Hepatocyte (in vitro differentiated cells): ENCODE results near the gene SERPINF2. TPM values are rescaled to one million over a fixed set of nuclear protein-coding genes. Genes with fewer than 3 reads are reported as not detected.
A peak's percentile ranks its signal among the peaks of the same experiment; 100 is the strongest.
"Not testable (repeated sequence)": the region's sequence is repeated elsewhere in the genome, so short reads cannot be mapped to it uniquely, and the experiment has no call there.

Source experiments
- DNase-seq: peaks from one replicate; pipeline ENCODE4 v3.0.0-alpha.2; 2016; ENCODE audit warnings: low spot score
- H2AFZ ChIP-seq: fragments of 200-600 bp; sonication (generic); 2 replicates; pipeline ENCODE4 v1.6.0; 2016; ENCODE audit warnings: antibody characterized with exemption, mild to moderate bottlenecking
- H3K27ac ChIP-seq: fragments of 200-600 bp; sonication (generic); 2 replicates; pipeline ENCODE4 v1.5.1; 2016; ENCODE audit warnings: mild to moderate bottlenecking
- H3K27me3 ChIP-seq: fragments of 200-600 bp; sonication (generic); 2 replicates; pipeline ENCODE4 v1.6.1; 2016
- H3K36me3 ChIP-seq: fragments of 200-600 bp; sonication (generic); replicated peaks from 2 replicates; pipeline ENCODE4 v1.5.1; 2016; ENCODE audit warnings: low read depth; ENCODE audit not compliant: insufficient read depth
- H3K4me1 ChIP-seq: fragments of 200-600 bp; sonication (generic); 2 replicates; pipeline ENCODE4 v1.5.1; 2016; ENCODE audit warnings: mild to moderate bottlenecking, moderate library complexity; ENCODE audit not compliant: insufficient read depth
- H3K4me2 ChIP-seq: fragments of 200-600 bp; sonication (generic); 2 replicates; pipeline ENCODE4 v1.6.0; 2016
- H3K4me3 ChIP-seq: fragments of 200-600 bp; sonication (generic); 2 replicates; pipeline ENCODE4 v1.5.1; 2016; ENCODE audit warnings: mild to moderate bottlenecking
- H3K79me2 ChIP-seq: fragments of 200-600 bp; sonication (generic); 2 replicates; pipeline ENCODE4 v1.6.0; 2017; ENCODE audit warnings: mild to moderate bottlenecking
- H3K9me2 ChIP-seq: fragments of 200-600 bp; sonication (generic); replicated peaks from 2 replicates; pipeline ENCODE4 v1.6.0; 2017; ENCODE audit warnings: mild to moderate bottlenecking; ENCODE audit not compliant: insufficient read depth
- H3K9me3 ChIP-seq: fragments of 200-600 bp; sonication (generic); 2 replicates; pipeline ENCODE4 v1.5.1; 2016; ENCODE audit warnings: low read depth, mild to moderate bottlenecking
- H4K20me1 ChIP-seq: fragments of 200-600 bp; sonication (generic); 2 replicates; pipeline ENCODE4 v1.6.0; 2016; ENCODE audit warnings: mild to moderate bottlenecking; ENCODE audit not compliant: insufficient read depth, poor library complexity, severe bottlenecking
- EZH2 ChIP-seq: fragments of 200-600 bp; sonication (generic); IDR thresholded peaks from 2 replicates; pipeline ENCODE4 v1.6.1; 2016; ENCODE audit warnings: antibody characterized with exemption, mild to moderate bottlenecking, borderline replicate concordance
- EZH2phosphoT487 ChIP-seq: fragments of 200-600 bp; sonication (generic); IDR thresholded peaks from one replicate; pipeline ENCODE4 v1.6.1; 2018; ENCODE audit warnings: antibody characterized with exemption, mild to moderate bottlenecking, low read depth, moderate library complexity; ENCODE audit not compliant: unreplicated experiment, severe bottlenecking
- WGBS: methylation state at CpG from one replicate; pipeline ENCODE4 v1.1.6; 2016; ENCODE audit warnings: low lambda C conversion rate; ENCODE audit errors: missing lambda C conversion rate; 5-methylcytosine and 5-hydroxymethylcytosine counted together
- polyA plus RNA-seq: library from polyadenylated mRNA; unstranded; fragments of >200 nt; fragmentation: Nextera tagmentation; extraction: Ambion mirVana; gene quantifications from 2 replicates; pipeline ENCODE4 v1.2.1, GENCODE V29; 2016
- total RNA-seq: library from RNA; depleted of rRNA; stranded (reverse); fragments of >200 nt; gene quantifications from 2 replicates; pipeline ENCODE4 v1.2.3, GENCODE V29; 2014
- TF ChIP-seq, protein P1 (sequence below): fragments of 200-600 bp; sonication (generic); IDR thresholded peaks from 2 replicates; pipeline ENCODE4 v1.5.1; 2016; ENCODE audit warnings: antibody characterized with exemption, mild to moderate bottlenecking; ENCODE audit not compliant: poor library complexity

The SERPINF2 gene
- total and polyA plus RNA-seq, 2 experiments from 2014 or later: 127 to 164 TPM

DNA sequence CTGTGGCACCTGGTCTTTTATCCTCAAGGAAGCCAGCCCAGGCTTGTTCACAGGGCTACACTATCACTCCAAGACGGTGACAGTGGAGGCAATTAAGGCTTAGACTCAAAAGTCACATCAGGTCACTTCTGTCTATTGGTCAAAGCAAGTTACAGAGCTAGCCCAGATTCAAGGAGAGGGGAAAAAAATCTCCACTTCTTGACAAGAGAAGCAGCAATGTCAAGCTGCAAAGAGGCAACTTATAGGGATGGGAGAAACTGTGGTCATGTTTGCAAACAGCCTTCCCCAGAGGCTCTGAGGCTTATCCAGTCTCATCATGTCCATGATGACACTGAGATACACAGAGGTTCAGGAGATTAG lies 50.8 kb downstream of the SERPINF2 start:
- Histone ChIP-seq H3K4me1 (peaks cover under 1% of the 10 kb centered on the region), H3K4me2 (no peak overlapping the region), H3K79me2 (peaks cover 3% of the 10 kb centered on the region), H3K36me3 (no peaks in the 10 kb centered on the region), H3K27ac (no peak overlapping the region), H3K4me3 (no peak overlapping the region), H3K9me3 (no peaks in the 10 kb centered on the region), H4K20me1 (no peaks in the 10 kb centered on the region), H2AFZ (no peak overlapping the region), H3K27me3 (no peaks in the 10 kb centered on the region), H3K9me2 (no peaks in the 10 kb centered on the region)
- DNase-seq: no peak
- TF ChIP-seq EZH2phosphoT487: no peak
- no peak for TF ChIP-seq EZH2
- TF ChIP-seq, protein P1, sequence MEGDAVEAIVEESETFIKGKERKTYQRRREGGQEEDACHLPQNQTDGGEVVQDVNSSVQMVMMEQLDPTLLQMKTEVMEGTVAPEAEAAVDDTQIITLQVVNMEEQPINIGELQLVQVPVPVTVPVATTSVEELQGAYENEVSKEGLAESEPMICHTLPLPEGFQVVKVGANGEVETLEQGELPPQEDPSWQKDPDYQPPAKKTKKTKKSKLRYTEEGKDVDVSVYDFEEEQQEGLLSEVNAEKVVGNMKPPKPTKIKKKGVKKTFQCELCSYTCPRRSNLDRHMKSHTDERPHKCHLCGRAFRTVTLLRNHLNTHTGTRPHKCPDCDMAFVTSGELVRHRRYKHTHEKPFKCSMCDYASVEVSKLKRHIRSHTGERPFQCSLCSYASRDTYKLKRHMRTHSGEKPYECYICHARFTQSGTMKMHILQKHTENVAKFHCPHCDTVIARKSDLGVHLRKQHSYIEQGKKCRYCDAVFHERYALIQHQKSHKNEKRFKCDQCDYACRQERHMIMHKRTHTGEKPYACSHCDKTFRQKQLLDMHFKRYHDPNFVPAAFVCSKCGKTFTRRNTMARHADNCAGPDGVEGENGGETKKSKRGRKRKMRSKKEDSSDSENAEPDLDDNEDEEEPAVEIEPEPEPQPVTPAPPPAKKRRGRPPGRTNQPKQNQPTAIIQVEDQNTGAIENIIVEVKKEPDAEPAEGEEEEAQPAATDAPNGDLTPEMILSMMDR: no peak
- WGBS: 17% methylated on average over 1 of the region's 1 CpG

DNA sequence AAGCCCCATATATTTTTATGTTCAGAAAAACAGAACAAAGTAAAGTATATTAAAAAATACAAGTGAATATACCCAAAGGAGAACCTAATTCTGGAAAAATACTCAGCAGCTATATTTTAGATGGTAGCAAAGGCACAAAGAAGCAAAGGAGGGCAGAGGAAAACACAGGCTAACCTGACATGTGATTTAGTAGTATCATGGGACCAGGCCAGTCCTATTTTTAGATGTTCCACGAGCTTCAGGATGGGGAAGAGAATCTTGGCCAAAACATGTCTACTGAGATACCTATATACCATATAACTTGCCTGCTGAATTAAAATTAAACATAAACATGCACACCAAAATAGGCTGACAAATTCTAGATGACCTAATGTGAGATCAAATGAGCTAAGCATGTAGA lies 54.1 kb downstream of the SERPINF2 start:
- no peaks in the 10 kb centered on the region for H3K27me3 ChIP-seq

DNA sequence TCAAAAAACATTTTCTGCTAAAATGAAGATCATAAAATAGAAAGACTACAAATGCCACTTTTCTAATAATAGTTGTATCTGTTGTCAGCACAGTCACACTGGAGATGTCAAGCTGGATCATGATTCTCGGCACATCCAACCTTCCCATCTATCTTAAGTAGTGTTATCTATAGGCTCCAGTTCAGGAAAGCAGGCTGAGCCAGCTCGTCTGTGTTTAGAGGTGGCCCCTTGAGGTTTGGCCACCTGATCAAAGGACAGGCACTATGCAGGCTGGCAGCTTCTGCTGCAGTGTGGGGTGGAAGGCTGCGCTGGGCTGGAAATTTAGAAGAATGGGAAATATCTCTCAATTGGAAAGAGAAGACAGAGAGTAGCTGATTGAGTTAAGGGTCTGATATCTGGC lies 54.7 kb downstream of the SERPINF2 start:
- TF ChIP-seq, protein P1: no peak
- TF ChIP-seq EZH2phosphoT487 (no peak), EZH2 (no peak)
- H3K27me3 ChIP-seq: no peaks in the 10 kb centered on the region
- DNase-seq: no peak
- H3K79me2 ChIP-seq: peaks cover 6% of the 10 kb centered on the region
- H3K36me3 ChIP-seq: no peaks in the 10 kb centered on the region
- H3K9me3 ChIP-seq: no peaks in the 10 kb centered on the region
- no peak overlapping the region for H3K4me2 ChIP-seq
- H3K4me1 ChIP-seq: no peaks in the 10 kb centered on the region
- H4K20me1 ChIP-seq: no peaks in the 10 kb centered on the region
- H3K4me3 ChIP-seq: no peak overlapping the region
- 75% methylated on average over 3 of the region's 3 CpGs for WGBS
- no peak overlapping the region for H2AFZ ChIP-seq
- no peaks in the 10 kb centered on the region for H3K9me2 ChIP-seq
- H3K27ac ChIP-seq: no peak overlapping the region

More for the DNA sequence above, 54.1 kb downstream of the SERPINF2 start:
- no peak for DNase-seq
- Histone ChIP-seq H3K27ac (no peak overlapping the region), H3K4me3 (no peak overlapping the region), H3K9me2 (no peaks in the 10 kb centered on the region), H4K20me1 (no peaks in the 10 kb centered on the region), H2AFZ (no peak overlapping the region), H3K36me3 (no peaks in the 10 kb centered on the region), H3K4me2 (no peak overlapping the region), H3K9me3 (no peaks in the 10 kb centered on the region), H3K4me1 (no peaks in the 10 kb centered on the region), H3K79me2 (peaks cover 6% of the 10 kb centered on the region)
- WGBS: 82% methylated on average over 1 of the region's 1 CpG
- TF ChIP-seq EZH2: no peak
- TF ChIP-seq EZH2phosphoT487: no peak
- TF ChIP-seq, protein P1: no peak

DNA sequence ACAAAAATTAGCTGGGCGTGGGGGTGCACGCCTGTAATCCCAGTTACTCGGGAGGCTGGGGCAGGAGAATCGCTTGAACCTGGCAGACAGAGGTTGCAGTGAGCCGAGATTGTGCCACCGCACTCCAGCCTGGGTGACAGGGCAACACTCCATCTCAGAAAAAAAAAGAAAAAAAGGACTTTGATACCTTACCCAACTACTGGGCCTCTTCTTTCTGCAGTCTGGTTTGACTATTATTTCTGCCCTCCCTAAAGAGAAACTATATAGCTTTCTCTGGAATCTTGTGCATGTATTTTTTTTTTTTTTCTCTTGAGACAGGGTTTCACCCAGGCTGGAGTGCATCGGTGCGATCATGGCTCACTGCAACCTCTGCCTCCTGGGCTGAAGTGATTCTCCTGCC lies 55.2 kb downstream of the SERPINF2 start:
- H2AFZ ChIP-seq, H3K9me2 ChIP-seq, H3K9me3 ChIP-seq, H3K36me3 ChIP-seq, H3K4me2 ChIP-seq, DNase-seq, H3K4me3 ChIP-seq, H3K27me3 ChIP-seq, H3K4me1 ChIP-seq, H3K79me2 ChIP-seq, H4K20me1 ChIP-seq: not testable (repeated sequence)
- peak overlapping the region; percentile 17 for H3K27ac ChIP-seq
- 91% methylated on average over 8 of the region's 8 CpGs for WGBS
